HG03354 (cell line): Measurements from ENCODE around the gene BUD13.
A peak's percentile ranks its signal among the peaks of the same experiment; 100 is the strongest.

ENCODE experiments used
- ATAC-seq: cut with Tn5 transposase; IDR thresholded peaks from one replicate; pipeline ENCODE4 v1.9.1; 2021; ENCODE audit warnings: mild to moderate bottlenecking; ENCODE audit not compliant: unreplicated experiment, poor library complexity, severe bottlenecking

The BUD13 gene

DNA sequence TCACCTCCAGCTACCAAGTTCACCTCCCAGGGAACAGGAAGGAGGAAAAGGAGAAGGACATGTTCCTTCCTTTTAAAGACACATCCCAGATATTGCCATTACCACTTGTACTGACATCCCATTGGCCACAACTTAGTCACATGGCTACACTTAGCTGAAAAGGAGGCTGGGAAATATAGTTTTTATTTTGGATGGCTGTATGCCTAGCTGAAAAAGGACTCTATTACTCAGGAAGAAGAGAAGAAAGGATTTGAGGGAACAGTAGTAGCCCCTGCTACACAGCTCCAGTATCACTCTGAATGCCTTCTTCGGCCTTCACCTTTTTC, 20.9 kb upstream of the BUD13 start:
- no peak for ATAC-seq

DNA sequence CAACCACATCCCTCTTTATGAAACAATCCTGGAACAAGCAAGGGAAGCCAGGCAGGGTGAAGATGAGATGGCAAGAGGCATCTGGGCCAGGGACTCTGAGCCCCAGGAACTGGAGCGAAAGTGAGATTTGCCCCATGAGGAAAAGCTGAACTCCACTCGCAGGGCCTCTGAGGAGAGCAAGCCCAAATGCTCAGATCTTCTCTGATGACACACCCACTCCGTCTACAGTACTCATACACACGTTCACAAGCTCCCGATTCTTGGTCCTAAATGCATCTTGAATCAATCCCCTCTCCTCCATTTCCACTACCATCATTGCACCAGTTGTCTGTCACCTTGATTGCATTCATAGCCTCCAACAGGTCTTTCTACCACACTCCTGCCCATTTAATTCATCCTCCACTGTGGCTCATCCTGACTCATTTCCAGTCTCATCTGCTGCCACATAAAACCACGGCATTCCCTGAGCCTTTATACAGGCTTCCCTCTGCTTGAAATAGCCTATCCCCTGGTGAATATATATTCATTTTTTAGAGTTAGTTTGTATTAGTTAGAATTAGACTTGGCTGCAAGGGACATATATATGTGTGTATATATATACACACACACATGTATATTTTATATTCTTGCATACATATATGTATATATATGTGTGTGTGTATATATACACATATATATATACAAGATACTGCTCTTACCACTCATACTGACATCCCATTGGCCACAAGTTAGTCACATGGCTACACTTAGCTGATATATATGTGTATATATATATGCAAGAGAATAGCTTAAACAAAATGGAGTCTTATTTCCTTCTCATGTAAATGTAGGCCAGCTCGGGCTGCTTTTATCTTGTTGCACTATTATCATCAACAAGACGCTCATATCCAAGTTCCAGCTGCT, 20.3 kb upstream of the BUD13 start:
- ATAC-seq = no peak

DNA sequence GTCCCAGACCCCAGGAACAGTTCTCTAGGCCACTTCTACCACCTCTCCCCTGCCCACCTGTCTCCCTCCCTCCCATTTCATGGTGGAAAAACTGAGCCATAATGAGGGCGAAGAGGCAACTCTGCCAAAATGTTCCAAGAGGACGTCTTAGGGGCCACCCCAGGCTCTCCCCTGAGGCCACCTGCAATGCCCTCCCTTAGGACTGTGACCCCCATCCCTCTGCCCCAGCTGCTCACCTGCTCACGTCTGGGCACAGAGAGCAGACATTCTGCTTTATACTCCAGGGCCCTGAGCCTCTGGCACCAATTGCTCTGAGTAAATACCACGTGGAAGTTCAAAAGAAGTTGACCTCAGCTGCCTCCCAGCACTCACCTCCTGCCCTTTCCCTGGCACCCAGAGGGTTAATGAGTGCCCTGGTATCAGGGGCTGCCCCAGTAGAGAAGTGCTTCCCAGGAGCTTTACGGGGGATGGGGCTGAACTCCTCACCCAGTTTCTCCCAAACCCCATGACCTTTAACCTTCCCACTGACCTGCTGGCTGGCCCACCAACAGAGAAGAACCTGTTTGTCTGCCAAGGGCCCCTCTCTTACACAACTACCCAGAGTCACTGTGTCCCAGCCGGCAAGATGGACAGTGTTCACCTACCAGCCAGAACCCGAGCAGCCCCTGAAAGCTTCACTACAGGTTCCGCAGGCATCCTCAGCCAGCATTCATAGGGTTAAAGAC, 19.5 kb upstream of the BUD13 start:
- no peak for ATAC-seq

DNA sequence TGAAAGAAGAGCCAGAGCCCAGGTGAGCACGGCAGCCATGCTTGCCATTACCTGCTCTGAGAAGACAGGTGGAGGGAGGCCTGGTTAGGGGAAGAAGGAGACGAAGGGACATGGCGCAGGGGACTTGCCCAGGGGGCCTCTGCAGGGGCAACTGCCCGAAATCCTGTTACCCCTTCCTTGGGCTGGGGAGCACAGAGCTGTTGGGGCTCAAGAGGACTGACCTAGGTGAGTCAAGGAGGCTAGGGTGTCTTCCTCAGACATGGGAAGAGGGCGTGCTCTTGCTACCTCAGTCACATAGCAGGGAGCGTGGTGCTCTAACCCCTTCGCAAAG, 19.0 kb upstream of the BUD13 start, which contains the start of gene APOA5:
APOA5 (minus strand) TSS at position 67 of the 331 bp plus-strand sequence; CDS start at position 48, 19 bp downstream.
- ATAC-seq = no peak

DNA sequence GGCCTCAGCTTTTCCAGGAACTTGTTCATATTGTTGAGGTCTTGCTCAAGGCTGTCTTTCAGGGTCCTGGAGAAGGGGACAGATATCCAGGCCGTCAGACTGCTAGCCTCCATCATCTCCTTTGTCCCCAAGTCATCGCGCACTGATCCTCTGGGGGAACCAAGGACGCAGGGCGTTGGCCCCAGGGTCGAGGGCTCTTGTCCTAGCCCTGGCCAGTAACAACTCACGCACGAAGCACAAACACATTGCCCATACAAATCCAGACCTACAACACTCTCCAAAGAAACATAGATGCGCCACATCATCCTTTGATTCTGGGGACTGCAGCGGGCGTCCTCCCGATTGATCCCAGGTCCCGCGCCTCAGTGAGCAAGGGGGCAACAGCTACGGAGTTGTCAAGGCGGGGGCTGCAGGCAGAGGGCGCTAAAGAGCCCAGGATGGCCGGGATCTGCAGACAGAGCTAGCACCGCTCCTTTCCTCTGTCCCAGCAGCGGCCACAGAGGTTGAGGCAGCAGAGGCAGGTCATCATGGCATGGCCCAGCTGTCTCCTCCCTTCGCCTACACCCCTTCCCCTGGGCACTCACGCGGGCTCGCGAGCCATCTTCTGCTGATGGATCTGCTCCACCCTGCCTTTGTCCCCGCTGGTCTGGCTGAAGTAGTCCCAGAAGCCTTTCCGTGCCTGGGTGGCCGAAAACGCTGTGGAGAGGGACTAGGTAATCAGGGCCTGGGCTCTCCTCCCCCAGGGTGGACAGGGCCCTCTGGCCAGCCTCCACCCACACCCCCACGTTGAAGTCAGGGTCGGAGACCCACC, 18.4 kb upstream of the BUD13 start:
- ATAC-seq = no peak

DNA sequence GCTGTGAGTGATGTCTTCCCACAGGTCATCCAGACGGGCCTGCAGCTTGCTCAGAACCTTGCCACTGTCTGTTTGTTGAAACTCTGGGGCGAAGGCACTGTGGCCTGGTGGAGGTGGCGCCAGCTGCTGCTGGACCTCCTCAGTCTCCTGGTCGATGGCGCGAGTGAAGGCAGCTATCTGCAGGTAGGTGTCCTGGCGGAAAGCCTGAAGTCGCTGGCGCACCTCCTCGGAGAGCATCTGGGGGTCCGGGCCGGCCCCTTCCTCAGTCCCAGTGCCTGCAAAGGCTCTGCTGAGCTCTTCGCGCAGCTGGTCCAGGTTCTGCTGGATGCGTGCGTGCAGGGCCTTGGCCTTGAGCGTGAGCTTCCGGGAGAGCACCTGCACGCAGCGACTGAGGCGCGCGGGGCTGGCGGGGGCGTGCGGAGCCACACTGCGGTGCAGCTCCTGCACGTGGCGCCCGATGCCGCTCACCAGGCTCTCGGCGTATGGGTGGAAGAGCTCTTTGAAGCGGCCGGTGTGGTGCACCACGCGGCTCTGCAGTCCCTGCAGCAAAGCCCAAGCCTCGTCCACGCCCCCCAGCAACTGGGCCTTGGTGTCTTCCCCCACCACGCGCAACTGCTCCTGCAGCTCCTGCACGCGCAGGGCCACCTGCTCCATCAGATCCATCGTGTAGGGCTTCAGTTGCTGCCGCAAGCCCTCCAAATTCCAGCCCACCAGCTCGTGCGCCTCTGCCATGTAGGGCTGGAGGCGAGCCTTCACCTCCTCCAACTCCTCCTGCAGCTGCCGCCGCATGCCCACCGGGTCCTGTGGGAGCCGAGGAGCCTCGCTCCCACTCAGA, 17.6 kb upstream of the BUD13 start:
- ATAC-seq = no peak

DNA sequence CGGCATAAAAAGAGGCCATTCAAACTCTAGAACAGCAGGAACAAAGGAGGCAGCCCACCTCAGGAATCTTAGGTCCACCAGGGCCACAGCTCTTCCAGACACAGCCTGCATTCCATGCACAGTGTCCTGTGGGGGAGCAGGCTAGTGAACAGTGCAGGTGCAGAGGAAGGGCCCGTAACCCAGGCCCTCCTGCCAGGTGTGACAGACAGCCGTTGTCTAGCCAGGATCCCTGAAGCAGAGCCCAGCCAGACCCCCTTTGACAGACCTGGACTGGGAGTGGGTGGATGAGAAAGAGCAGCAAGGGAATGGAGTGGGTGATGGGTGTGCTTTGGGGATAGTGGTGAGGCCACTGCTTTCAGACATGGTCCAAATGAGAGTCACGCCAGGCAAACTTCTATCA, 16.2 kb upstream of the BUD13 start:
- ATAC-seq = no peak

DNA sequence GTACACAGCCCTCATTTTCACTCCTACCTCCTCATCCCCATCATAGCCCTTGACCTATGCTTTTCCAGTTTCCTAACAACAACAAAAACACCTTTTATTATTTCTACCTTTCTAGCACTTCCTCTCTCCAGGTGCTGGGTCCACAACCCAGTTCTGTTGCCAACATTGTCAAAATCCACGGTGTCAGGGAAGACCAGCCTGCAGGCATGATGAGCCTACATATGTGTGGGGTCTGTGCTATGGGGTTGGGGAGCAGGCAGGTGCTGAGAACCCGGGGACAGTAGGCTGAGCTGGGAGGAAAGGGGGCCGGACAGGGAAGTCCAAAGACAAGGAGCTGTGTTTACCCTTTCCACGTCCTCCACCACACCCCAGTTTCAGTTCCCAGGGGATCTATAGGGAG, 15.7 kb upstream of the BUD13 start:
- ATAC-seq = no peak

DNA sequence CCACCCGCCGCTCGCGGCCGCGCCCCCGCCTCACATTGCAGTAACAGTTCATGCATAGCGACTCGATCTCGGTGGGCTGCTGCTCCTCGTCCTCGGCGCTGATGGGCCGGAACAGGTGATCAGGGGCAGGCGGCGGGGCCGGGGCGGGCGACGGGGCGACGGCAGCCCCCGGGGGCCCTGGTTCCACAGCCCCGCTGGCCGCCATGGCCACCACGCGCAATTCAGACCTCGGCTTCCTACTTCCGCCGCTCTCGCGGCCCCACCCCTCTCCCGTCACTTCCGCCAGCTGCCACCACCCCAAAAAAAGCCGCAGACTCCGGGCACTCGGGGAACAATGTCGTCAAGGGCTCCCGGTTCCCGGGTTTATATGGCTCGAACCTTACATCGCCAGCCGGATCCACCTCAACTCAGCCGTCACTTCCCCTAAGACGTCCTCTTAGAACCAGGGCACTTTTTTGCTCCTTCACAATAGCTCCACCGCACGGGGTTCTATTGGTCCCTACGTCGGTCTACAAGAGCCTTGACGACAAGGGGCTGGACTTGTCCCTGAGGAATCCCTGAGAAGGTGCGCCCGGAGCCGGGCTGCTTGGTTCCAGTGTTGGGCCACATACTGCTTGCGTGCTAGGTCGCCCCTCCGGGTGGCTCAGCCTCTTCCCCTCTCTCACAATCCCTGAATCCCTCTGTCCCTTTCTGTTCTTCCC, 15.1 kb upstream of the BUD13 start, which contains the start of gene ZPR1:
ZPR1 (minus strand) TSS at position 238 of the 701 bp plus-strand sequence; CDS start at position 205, 33 bp downstream.
- peak; percentile 92 for ATAC-seq

DNA sequence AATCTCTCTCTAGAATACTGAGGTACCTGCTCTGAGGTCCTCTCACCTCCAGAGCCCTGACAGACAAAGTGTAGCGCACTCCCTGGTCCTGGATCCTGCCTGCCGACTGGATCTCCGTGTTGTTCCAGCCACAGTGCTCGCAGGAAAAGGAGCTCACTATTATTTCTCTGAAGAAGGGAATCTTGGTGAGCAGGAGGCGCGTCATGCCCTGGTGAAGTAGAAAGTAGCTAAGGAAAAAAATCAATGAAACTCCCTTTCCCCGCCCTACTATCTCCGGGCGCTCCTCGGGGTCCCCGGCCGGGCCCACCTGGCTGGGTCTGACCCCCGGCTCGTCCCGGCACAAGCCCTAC, 14.6 kb upstream of the BUD13 start:
- no peak for ATAC-seq

DNA sequence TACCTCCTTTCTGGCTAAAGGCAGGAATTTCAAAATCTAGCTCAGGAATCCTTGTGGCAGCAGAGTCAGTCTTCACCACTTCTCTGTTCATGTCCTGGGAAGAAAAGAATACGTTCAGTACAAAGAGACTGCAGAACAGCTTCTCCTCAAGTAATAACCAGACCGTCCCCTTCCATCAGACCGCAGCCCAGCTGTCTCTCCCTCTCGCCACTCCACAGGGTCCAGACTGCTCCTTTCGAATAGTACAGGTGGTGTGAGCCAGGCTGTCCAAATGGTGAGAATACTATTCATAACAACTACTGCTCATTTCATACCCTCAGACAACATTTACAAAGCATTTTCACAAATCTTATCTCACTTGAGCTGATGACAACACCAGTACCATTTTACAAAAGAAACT, 14.2 kb upstream of the BUD13 start:
- no peak for ATAC-seq

DNA sequence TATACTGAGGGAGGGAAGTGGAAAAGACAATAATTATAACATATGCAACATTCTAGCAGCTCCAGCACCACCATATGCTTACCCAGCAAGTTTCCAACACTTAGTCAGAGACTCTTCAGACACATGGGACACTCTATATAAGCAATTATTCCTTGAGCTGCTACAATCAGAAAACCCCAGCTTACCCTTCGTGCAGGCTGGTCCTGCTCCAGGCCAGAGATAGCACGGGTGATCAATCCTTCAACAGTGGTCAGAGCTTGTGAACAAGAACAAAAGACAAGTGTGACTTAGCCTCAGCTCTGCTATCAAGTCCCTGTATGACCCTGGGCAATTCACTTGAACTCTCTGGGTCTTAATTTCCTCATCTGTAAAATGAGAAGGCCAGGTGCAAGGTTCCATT, 13.5 kb upstream of the BUD13 start:
- no peak for ATAC-seq

DNA sequence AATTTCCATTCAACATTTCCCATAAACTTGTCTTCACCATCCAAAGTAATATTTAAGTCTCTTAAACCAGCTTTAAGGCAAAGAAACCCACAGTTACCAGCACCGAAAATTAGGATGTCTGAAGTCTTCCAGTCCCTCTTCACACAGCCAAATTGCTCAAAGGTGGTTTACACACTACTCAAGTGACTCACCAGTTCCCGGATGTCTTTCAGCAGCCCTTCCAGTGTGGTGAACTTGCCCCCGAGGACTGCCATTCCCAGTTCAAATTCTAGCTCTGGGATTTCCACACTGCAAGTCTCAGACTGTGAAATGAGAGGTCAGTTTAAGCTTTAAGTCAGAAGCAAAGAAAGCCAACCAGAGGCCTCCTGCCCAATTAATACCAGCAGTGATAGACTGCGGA, 9.9 kb upstream of the BUD13 start:
- no peak for ATAC-seq

DNA sequence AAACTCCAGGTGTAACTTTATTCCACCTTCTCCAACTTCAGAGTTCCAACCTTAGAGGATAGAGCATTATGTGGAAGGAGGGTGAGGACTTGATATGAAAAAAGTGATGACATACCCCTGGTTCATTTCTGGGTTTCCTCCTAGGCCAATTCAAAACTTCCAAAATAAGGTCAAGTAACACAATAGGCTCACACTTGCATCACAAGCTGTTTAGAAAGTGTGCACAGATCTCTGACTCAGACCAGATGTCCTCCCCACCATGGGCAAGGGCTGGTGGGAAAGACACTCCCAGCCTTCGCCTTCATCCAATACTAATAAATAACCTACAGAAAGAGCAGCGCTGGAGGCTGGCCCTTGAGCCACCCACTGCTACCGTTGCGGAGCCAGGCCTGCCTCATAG, 5.8 kb upstream of the BUD13 start:
- ATAC-seq = no peak

DNA sequence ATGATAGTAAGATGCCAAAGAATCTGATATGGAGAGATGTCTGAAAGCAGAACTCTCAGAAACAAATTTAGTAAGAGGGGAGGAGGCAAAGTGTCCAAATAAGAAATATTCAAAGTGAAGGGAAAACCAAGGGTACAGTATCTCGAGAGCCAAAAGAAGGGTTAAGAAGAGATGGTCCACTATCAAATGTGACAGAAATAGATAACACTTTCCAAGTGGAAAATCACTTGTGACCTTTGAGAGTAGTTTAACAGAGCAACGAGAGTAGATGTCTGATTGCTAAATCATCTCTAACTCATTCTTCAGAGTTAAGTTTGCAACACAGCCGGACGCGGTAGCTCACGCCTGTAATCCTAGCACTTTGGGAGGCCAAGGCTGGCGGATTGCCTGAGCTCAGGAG, 4.3 kb upstream of the BUD13 start:
- ATAC-seq = no peak

DNA sequence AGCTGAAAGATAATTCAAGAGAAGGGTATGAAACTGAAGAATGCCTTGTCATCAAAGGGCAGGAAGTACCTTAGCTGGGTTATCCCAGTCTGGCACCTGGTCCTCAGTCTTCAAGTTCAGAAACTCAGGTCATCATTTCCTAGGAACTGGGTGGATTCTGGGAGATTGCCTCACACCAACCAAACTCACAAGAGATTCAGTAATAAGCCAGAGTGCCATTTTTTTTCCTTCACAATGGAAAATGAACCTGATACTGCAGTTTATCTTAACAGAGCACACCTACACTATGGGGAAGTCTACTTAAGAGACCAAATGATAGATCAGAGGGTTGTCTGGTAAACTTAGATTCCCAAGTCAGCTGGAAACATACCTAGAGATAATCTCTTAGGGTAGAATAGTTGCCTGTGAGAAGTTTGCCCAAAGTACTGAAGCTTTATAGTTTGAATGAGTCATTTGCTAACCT, 3.8 kb upstream of the BUD13 start:
- ATAC-seq = no peak

DNA sequence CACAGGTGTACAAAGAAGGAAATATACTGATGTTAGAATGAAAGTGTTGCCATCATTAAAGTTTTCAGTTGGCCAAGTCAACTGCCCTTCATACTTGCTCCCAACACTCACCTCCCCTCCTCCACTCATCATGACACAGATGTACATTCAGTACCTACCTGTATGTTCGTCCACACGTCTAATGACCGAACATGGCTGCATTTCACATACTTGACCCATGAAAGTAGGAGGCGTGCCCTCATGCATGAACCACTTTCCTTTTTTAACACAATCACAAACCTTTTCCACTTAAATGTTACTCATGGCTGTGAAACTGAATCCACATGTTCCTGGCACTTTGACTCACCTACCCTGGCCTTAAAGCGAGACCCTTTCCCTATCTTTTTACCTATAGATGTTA, 3.2 kb upstream of the BUD13 start:
- ATAC-seq = no peak

DNA sequence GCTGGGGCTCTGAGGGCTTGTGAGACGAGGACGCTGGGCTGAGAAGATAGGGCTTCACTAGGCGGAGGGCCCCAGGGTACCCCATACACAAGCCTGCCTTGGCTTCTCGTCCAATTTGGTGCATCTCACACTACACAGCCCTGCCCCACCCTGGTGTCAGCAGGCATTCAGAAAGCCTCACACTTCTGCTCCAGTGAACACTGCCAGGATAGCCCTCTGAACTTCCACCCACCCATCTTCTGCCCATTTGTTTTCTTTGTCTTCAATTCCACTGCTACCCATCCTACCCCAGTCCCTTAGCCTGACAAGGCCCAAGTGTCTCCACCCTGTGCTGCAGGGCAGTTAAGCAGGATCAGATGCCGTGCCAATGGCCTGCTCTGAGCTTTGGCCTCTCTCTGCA, 1.9 kb upstream of the BUD13 start:
- ATAC-seq = no peak
